Measurements from ENCODE around the gene ARMH4. TPM values are rescaled to one million over a fixed set of nuclear protein-coding genes. Genes with fewer than 3 reads are reported as not detected.

ARMH4 gene
- total and polyA plus RNA-seq, 9 donors, result 4.6 to 22.5 (median 16.5) TPM

DNA sequence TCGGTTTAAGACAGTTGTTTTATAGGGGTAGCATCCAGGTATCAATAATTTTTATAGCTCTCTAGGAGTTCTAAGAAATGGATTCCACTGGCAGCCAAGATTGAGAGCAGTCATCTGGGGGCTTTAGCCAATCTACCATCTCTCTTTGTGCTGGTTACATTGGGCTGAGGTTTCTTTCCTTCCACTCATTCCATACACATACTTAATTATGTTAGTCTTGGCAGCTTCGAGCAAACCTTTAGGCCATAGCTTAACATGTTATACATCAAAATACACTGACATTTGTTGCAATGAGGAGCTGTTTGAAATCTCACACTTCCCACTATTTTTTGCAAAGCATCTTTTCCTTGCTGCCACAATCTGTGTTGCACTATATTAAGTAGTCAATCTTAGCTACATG lies 63.1 kb downstream of the ARMH4 start:
- WGBS, 3 donors, result 84 to 85% (median 84%) methylated on average over 2 of the region's 2 CpGs
- intact Hi-C loops (cut with DNase I), result no loop called here
- no peaks in the 10 kb centered on the region for H3K9me3 ChIP-seq
- TF ChIP-seq POLR2A (IDR thresholded peaks at IDR 0.05), result no peak
- no peak for TF ChIP-seq CTCF (IDR thresholded peaks at IDR 0.05)
- no peak for TF ChIP-seq EP300 (IDR thresholded peaks at IDR 0.05)
- no peaks in the 10 kb centered on the region for H3K36me3 ChIP-seq
- DNase-seq, result no peak
- no peaks in the 10 kb centered on the region for H3K4me1 ChIP-seq (ENCODE audit: insufficient read depth)
- no peak overlapping the region for H3K4me3 ChIP-seq
- H3K27me3 ChIP-seq, result no peaks in the 10 kb centered on the region
- no peak overlapping the region for H3K27ac ChIP-seq

GRCh38 chr14:58085877-58086276 lies 66.1 kb downstream of the ARMH4 start:
- Histone ChIP-seq H3K27me3 (no peaks in the 10 kb centered on the region), H3K9me3 (no peaks in the 10 kb centered on the region), H3K4me3 (no peak overlapping the region), H3K27ac (no peak overlapping the region), H3K4me1 (ENCODE audit: insufficient read depth) (no peaks in the 10 kb centered on the region), H3K36me3 (no peaks in the 10 kb centered on the region)
- intact Hi-C loops (cut with DNase I), result no loop called here
- TF ChIP-seq CTCF (IDR thresholded peaks at IDR 0.05), result no peak
- TF ChIP-seq POLR2A (IDR thresholded peaks at IDR 0.05), result no peak
- WGBS, 3 donors, result 78 to 90% (median 79%) methylated on average over 4 of the region's 4 CpGs
- no peak for DNase-seq

GRCh38 chr14:58082491-58083098 lies 69.4 kb downstream of the ARMH4 start:
- TF ChIP-seq EP300 (IDR thresholded peaks at IDR 0.05) (no peak), POLR2A (IDR thresholded peaks at IDR 0.05) (no peak), CTCF (IDR thresholded peaks at IDR 0.05) (no peak)
- no peak for DNase-seq
- Histone ChIP-seq H3K27me3 (no peaks in the 10 kb centered on the region), H3K27ac (no peak overlapping the region), H3K4me1 (ENCODE audit: insufficient read depth) (peaks cover 5% of the 10 kb centered on the region), H3K36me3 (no peaks in the 10 kb centered on the region), H3K4me3 (no peak overlapping the region), H3K9me3 (no peaks in the 10 kb centered on the region)
- intact Hi-C loops (cut with DNase I), result no loop called here
- 0 to 23% (median 11%) methylated on average over 1 of the region's 1 CpG for WGBS, 3 donors

GRCh38 chr14:58082011-58082410 lies 70.0 kb downstream of the ARMH4 start:
- Histone ChIP-seq H3K27ac (no peak overlapping the region), H3K4me3 (no peak overlapping the region), H3K4me1 (ENCODE audit: insufficient read depth) (peaks cover 6% of the 10 kb centered on the region), H3K27me3 (no peaks in the 10 kb centered on the region), H3K36me3 (no peaks in the 10 kb centered on the region), H3K9me3 (no peaks in the 10 kb centered on the region)
- TF ChIP-seq POLR2A (IDR thresholded peaks at IDR 0.05) (no peak), CTCF (IDR thresholded peaks at IDR 0.05) (no peak), EP300 (IDR thresholded peaks at IDR 0.05) (no peak)
- WGBS, 3 donors, result 82 to 86% (median 84%) methylated on average over 2 of the region's 2 CpGs
- DNase-seq, result no peak
- intact Hi-C loops (cut with DNase I), result no loop called here

Measured in ovary (tissue), 9 donors.